Measurements from ENCODE around the gene BHMT. TPM values are rescaled to one million over a fixed set of nuclear protein-coding genes. Genes with fewer than 3 reads are reported as not detected.

Gene BHMT
- total and polyA plus RNA-seq, 12 donors: 0.23 to 1.6 (median 0.57) TPM; not detected in 1

GRCh38 chr5:79111960-79112702, 522 bp downstream of the BHMT start:
- Histone ChIP-seq H3K27me3 (peaks cover 37% of the 10 kb centered on the region), H3K9me3 (replicated peaks in 1 of 3) (no peaks in the 10 kb centered on the region), H3K4me1 (replicated peaks in 1 of 2) (peaks cover 0 to 7% of the 10 kb centered on the region in 2 donors), H3K36me3 (replicated peaks in 1 of 2) (no peaks in the 10 kb centered on the region), H3K27ac (no peak overlapping the region), H3K4me3 (no peak overlapping the region)
- intact Hi-C loops (cut with DNase I): no loop called here
- WGBS, 4 donors: 8 to 12% (median 10%) methylated on average over 15 to 39 of the region's 39 CpGs
- DNase-seq: no peak
- TF ChIP-seq POLR2A (IDR thresholded peaks at IDR 0.05) (no peak), CTCF (IDR thresholded peaks at IDR 0.05) (no peak)

GRCh38 chr5:79112703-79113058, 1.1 kb downstream of the BHMT start:
- no peak for DNase-seq
- TF ChIP-seq POLR2A (IDR thresholded peaks at IDR 0.05): no peak
- TF ChIP-seq CTCF (IDR thresholded peaks at IDR 0.05): no peak
- H3K9me3 ChIP-seq (replicated peaks in 1 of 3): no peaks in the 10 kb centered on the region
- H3K4me1 ChIP-seq (replicated peaks in 1 of 2): peaks cover 0 to 7% of the 10 kb centered on the region in 2 donors
- WGBS, 4 donors: 73 to 84% (median 77%) methylated on average over 5 of the region's 5 CpGs
- peaks cover 37% of the 10 kb centered on the region for H3K27me3 ChIP-seq
- H3K4me3 ChIP-seq: no peak overlapping the region
- H3K36me3 ChIP-seq (replicated peaks in 1 of 2): no peaks in the 10 kb centered on the region
- intact Hi-C loops (cut with DNase I): no loop called here
- no peak overlapping the region for H3K27ac ChIP-seq

- DNase-seq: no peak
- TF ChIP-seq POLR2A (IDR thresholded peaks at IDR 0.05) (no peak), CTCF (IDR thresholded peaks at IDR 0.05) (no peak)
- WGBS, 4 donors: 60 to 69% (median 65%) methylated on average over 4 of the region's 4 CpGs
- H3K36me3 ChIP-seq (replicated peaks in 1 of 2): no peaks in the 10 kb centered on the region
- intact Hi-C loops (cut with DNase I): no loop called here
- no peaks in the 10 kb centered on the region for H3K4me1 ChIP-seq (replicated peaks in 1 of 2)
- H3K27ac ChIP-seq: no peak overlapping the region
- H3K4me3 ChIP-seq: no peak overlapping the region
- H3K9me3 ChIP-seq (replicated peaks in 1 of 3): no peaks in the 10 kb centered on the region
- no peaks in the 10 kb centered on the region for H3K27me3 ChIP-seq
Observed at GRCh38 chr5:79119486-79119885, 7.9 kb downstream of the BHMT start.

GRCh38 chr5:79120221-79120620, 8.6 kb downstream of the BHMT start:
- 88 to 89% (median 89%) methylated on average over 4 of the region's 4 CpGs for WGBS, 4 donors
- no peak for TF ChIP-seq POLR2A (IDR thresholded peaks at IDR 0.05)
- no peak for TF ChIP-seq CTCF (IDR thresholded peaks at IDR 0.05)
- Histone ChIP-seq H3K9me3 (replicated peaks in 1 of 3) (no peaks in the 10 kb centered on the region), H3K4me3 (no peak overlapping the region), H3K27me3 (no peaks in the 10 kb centered on the region), H3K27ac (no peak overlapping the region), H3K4me1 (replicated peaks in 1 of 2) (no peaks in the 10 kb centered on the region), H3K36me3 (replicated peaks in 1 of 2) (no peaks in the 10 kb centered on the region)
- DNase-seq: no peak
- intact Hi-C loops (cut with DNase I): no loop called here

Measured in adrenal gland (tissue), 12 donors.